DLD1 (cell line): ENCODE results near the gene MAPK8.

ENCODE experiments used
- in situ Hi-C: cut with HindIII; loops from 2 replicates; pipeline ENCODE4 v1.10.0; 2017; ENCODE audit warnings: low sequenced_read_pairs

Gene MAPK8

DNA sequence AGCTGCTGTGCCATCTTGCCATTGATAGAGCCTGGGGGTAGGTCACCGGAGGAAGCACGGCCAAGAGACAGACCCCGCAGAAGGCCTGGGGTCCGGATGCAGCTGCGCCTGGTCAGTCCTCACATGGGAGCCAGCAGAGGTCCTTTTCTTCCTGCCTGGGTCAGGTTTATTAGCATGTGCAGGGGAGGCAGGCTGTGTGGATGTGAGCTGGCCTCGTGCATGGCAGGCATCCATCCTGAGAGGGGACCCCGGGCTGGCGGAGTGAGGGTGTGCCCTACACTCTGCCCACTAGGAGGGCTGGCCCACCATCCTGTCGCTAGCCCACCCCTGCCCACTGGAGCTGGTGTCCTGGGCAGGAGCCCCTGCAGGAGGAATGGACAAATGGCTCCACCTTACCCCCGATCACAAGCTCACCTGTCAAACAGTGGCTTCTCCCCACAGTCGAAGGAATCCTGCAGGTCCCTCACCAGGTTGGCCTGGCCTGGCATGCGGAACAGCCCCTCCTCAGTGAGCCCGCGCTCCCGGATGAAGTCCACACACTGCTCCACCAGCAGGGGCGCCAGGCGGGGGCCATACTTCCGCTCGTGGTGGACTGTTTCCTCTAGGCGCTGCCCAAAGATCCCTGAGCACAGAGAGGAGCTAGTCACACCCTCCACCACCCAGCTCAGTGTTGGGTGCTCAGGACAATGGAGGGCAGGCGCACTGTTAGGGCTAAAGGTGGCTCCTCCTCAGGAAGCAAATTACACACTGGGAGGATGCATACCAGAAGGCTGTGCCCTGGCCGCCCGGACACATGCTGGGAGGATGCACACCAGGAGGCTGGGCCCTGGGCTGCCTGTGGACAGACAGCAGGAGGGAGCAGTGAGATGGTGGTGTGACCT, 153.0 kb downstream of the MAPK8 start:
- in situ Hi-C loops = no loop called here

DNA sequence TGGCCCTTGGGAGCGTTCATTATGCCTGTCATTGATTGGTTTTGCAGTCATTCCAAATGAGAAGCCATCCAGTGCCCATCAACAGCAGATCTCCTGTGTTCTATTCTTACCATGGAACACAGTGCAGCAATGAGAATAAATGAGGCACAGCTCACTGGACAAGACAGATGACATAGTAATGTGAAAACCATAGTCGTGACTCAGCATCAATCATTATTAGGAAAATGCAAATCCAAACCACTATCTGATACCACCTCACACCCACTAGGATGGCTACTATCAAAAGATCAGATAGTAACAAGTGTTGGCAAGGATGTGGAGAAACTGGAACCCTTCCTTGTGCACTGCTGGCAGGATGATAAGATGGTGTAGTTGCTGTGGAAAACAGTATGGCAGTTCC, 153.7 kb downstream of the MAPK8 start:
- in situ Hi-C loops = no loop called here

DNA sequence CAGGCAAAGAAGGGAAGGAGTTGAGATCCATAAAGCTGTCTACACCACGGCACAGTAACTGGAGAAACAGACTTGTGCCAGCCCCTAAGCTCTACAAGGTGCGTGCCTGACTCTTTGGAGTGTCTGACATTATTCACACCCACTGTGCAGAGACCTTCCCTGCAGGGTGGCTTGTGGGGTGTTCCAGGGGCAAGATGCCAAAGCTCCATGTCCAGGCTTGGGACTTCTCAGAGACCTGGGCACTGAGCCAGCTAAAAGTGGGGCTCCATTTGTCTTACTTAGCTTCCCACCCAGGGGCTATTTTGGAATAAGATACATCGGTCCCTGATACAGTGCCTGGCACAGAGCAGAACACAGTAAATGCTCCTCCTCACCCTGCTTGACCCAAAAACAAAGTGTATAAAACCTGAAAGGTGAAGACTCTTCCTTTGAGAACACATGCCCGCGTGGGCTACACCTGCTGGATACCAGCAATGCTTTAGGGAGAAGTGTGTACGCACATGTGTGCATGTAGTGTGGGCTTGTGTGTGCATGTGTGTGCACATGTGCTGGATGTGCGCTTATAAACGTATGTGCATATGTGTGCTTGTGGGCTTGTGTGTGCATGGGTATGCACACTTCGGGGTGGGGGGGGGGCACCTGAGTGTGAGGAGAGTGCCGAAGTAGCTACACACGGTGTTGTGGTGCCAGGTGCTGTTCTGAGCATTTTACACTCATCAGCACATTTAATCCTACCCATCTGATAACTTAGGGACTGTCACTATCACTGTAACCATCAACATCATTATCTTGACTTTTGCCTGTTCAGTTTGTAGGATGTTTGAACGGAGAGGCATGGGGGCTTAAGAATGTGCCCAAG, 155.4 kb downstream of the MAPK8 start:
- in situ Hi-C loops = no loop called here

DNA sequence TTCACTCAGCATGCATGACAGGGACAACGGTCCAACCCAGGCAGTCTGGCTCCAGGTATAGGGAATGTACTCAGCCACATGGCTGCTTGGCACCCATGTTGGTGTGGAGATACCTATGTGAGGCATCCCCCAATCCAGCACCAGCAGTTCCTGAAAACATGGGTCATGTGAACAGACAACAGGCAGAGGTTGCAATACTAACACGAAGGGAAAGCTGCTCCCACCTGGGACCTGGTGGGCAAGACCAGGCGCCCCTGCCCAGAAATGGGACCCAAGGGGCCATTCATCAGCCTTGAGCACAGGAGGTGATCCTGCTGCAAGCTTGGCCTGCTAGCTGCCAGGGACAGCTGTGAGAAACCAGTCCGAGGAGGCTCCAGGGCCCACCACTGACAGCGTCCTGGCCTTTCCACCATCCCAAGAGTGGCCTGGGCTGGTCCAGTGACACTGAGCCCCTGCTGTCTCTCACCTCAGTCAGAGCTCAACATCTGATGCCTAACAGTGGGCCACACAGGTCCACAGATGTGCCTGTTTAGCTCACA, 156.1 kb downstream of the MAPK8 start:
- in situ Hi-C loops = no loop called here

DNA sequence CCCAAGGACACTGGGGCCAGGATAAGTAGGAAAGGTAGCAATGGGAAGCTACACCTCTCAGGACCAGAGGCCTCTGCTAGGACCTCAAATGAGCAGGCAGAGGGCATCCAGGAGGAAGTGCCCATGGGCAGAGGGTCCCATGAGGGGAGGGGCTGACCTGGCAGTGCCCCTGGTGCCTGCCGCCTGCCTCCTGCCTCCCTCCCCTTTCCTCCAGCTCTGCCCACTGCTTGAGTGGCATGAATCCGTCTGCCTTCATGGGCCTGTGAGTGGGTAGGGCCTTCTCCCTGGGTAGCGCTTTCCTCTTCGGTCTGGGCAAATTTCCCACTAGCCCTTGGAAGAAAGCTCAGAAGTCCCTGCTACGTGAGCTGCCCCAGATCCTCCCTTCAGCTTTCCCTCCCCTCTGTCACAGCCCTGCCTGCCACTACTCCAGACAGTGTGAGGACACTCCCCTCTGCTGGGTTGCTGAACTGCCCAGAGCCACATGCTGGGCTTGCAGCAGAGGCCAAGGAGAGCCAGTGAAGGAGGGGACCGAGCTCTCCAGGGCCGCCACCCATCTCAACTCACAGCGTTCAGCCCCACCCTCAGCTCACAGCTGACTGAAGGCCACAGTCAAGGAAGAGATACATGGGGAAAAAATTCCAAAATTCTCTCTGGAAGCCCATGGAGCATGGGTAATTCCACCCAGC, 157.0 kb downstream of the MAPK8 start:
- in situ Hi-C loops = no loop called here

DNA sequence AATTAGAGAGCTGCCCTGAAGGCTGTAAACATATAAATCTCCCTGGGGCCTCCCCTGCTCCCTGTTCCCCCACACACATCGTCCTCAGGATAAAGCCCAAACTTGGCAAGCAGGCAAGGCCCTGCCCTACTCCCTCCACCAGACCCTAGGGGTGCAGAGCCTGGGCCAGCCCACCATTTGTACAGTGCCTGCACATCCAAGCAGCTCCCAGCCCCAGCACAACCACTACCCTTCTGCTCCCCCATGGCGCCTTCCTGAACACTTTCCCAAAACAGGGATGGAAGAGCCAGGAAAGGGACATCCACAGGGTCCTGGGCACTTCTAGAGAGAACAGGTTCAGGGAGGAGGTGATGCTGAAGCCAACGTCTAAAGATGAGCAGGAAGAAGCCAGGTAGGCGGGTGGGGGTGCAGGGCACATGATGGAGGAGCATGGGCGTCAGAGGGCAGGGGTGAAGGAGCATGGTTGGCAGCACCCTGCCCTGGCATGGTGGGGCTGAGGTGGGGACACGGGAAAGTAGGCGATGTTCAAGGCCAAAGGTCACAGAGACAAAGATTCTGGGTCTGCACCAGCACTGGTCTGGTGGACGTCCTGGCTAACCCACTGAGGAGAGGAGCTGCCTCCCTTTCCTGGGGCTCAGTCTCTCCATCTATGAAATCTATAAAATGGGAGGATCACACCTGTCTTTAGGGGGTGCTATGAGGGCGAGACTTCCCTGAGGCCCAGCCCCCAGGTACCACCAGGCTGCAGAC, 157.8 kb downstream of the MAPK8 start:
- in situ Hi-C loops = no loop called here

DNA sequence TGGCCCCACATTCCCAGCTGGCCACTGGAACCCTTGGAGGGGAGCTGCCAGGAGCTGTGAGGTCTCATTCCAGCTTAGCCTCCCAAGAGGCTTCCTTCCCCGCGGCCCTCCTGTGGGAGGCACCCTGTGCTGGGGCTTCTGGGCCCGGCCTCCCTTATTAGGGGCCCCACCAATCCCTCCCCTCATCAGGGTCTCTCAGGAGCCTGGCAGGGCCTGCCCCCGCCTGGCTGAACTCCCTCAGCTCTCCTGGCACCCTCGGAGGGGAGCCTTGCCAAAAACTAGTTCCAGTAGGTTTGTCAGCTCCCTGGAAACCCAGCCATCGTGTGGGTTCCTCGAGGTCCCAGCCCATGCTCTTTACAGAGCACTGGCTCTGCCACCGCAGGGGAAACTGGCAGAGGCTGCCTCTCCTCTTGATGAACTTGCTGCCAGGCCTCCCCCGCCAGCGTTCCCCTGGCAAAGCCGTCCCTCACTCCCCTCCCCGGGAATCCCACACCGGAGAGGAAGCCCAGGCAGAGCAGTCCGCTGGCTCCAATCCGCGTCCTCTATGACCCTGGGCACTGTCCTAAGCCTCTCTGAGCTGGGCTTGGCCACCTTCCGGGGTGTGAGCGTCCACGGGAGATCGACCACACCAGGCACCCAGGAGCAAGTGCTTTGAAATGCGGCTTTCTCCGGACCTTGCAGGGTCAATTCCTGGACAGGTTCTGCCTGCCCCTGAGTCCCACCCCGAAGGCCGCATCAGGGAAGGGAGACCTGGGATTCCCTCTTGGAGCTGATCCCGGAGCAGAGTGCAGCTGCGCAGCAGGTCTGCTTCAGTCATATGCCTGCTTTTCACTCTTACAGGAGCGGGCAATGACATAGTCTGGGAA, 158.6 kb downstream of the MAPK8 start:
- in situ Hi-C loops = no loop called here

DNA sequence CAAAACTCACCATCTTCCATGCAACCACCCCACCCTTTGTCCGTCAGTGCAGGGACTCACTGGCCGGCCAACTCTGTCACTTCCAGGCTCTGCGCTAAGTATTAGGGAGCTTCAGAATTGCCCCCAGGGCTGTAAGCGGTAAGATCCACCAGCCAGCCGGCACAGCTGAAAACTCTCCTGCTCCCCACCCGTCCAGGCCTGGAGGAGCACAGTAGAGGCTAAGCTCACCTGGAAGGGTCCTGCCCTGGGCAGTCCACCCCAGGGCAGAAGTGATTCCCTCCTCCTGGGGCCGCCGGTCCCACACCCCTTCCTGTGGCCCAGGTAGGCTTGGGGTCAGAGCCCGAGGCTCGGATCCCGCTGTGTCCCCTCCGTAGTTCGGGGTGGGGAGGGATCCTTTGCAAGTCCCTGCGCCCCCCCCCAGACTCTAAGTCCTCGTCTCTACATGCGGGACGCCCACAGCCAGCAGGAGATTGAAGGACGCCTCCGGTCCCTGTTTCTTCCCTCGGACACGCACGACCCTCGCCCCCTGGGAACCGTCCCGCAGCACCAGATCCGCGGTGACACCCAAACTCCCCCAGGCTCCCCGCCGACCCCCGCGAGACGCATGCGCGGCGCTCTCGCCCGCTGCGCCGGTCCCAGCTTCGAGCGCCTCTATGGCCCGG, 159.5 kb downstream of the MAPK8 start:
- in situ Hi-C loops = no loop called here

DNA sequence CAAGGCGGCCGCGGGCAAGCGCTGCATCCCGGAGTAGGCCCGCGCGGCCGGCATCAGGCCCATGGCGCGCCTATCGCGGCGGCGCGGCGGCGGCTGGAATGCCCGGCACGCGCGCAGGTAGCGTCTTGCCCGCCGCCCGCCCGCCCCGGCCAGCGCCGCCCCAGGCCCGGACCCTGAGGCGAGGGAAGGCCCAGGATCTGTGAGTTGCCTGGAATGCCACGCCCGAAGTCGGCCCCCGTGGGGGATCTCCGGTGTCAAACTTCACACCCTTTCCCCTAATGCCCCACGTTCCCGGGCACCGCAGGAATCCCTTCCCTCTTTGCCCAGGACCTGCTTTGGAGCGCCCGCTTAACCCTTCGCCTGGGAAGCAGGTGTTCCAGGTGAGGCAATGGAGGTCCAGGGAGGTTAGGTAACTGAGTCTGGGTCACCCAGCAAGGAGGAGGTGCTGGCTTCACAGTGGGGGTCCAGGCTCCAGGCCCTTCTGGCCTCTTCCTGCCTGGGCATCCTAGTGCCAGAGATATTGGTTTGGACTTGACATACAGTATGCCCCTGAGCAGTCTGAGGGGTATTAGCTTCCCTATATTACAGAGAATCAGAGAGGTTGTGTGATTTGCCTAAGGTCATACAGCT, 160.2 kb downstream of the MAPK8 start:
- in situ Hi-C loops = no loop called here

DNA sequence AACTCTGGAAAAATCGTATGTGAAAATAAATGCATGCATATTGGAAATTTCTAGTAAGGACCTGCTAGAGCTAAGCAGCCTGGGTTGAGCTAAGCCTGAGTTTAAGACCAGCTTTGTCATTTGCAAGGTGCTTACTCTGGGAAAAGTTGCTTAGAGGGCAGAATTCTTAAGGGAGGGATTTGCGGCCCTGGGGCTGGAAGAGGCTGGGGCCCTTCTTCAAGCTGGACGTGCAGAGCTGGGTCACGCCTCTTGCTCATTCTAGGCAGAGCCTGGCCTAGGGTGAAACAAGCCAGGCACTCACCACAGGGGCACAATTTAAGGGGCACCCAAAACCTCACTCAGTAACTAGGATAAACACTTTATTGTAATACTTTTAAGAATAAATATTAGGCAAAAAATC, 161.2 kb downstream of the MAPK8 start:
- in situ Hi-C loops = no loop called here

DNA sequence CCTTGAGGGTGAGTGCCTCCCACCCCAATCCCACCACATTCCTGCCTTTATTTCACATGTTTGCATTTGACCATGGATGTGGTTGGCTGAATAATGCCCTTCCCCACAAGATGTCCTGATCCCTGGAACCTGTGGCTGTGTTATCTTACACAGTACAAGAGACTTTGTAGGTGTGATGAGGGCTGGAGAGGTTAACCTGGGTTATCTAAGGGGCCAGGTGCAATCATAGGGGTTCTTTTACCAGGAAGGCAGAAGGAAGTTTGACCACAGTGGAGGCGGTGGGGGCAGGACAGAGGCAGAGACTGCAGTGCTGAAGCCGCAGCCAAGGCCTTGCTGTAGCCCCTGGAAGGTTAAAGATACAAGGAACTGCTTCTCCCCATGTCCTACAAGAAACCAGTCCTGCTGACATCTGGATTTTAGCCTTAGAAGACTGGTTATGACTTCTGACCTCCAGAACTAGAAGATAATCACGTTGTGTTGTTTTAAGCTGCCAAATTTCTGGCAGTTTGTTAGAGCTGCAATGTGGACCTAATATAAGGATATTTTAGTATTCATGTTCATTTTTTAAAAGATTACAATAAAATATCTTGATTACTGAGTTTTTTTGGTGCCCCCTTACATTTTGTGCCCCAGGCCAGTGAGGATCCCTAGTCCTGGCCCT, 161.8 kb downstream of the MAPK8 start:
- in situ Hi-C loops = no loop called here

DNA sequence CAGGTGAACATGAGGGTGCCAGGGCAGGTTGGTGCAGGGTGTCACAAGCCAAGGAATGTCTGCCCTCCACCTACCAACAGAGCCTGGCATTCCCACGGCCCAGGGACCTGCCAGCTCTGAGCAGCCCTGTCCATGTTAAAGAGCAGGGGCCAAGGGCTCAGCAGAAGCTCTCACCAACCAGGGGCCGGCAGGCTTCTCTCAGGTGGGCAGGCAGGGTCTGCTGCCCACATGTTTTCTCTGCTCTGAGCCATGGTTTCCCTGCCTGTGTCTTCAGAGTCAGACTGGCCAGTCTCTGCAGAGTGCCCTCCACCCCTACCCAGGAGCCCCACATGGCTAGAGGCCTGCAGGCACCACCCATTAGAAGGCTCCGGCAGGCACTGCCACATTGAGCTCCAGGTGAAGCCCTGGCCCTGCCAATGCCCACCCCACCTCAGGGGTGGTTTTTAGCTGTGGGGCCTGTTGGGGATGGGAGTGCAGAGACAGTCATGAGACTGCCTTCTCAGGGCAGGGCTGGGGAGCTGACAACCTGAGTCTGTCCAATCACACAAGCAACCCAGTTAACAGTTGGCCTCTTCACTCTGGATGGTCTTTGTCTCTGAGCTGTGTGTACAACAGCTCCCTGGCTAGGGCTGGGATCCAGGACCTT, 162.5 kb downstream of the MAPK8 start:
- in situ Hi-C loops = no loop called here

DNA sequence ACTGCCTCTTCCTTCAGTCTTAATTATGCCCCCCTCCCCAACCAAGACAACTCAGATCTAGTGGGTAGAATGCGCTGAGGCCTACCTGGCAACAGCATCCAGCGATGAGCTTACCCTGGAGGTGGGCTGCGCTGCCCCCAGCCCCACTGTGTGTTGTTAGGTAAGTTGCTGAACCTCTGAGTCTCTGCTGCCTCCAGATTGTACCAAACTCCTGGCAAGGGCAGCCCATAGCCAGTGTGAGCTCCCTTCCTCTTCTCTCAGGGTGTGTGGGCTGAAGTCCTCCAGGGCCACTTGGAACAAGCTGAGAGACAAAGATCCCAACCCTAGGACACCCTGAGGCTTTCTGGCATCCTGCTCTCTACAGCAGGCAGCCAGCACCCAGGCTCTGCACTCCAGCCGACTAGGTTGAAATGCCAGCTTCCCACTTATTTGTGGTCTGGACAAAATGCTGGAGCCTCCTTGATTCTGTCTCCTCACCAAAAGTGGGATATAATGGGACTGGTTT, 163.1 kb downstream of the MAPK8 start:
- in situ Hi-C loops = no loop called here

DNA sequence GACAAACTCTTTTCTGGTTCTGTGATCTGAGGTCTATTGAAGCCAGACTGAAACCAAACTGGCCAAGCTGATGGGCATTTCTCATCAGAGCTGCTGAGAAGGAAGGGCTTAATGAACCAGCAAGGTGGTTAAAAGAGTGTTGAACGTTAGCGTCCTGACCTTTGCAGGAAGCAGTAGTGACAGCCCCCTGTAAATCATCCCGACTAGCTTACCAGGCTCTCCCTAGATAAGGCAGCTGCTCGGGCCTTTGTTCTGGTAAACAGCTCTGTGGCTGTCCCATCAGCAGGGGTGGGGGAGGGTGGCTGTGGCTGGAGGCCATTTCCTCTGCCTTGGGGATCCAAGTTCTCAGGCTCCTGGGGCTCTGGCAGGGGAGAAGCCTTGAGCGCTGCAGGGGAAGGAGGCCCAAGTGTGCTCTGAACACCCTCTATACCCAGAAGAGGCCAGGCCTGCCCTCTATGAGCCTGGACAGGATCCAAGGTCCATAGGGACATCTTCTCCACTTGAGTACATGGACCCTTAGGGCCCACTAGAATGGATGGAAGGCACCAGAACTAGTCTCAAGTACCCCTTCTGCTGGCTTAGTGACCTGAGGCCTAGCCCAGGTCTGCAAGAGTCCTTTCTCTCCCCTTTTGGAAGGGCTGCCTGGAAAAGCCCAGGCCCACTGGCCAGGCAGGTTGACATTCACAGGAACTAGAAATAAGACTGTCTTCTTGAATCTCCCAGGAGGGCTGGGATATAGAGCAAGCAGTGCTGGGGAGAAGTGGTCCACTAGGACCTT, 163.8 kb downstream of the MAPK8 start:
- in situ Hi-C loops = no loop called here

DNA sequence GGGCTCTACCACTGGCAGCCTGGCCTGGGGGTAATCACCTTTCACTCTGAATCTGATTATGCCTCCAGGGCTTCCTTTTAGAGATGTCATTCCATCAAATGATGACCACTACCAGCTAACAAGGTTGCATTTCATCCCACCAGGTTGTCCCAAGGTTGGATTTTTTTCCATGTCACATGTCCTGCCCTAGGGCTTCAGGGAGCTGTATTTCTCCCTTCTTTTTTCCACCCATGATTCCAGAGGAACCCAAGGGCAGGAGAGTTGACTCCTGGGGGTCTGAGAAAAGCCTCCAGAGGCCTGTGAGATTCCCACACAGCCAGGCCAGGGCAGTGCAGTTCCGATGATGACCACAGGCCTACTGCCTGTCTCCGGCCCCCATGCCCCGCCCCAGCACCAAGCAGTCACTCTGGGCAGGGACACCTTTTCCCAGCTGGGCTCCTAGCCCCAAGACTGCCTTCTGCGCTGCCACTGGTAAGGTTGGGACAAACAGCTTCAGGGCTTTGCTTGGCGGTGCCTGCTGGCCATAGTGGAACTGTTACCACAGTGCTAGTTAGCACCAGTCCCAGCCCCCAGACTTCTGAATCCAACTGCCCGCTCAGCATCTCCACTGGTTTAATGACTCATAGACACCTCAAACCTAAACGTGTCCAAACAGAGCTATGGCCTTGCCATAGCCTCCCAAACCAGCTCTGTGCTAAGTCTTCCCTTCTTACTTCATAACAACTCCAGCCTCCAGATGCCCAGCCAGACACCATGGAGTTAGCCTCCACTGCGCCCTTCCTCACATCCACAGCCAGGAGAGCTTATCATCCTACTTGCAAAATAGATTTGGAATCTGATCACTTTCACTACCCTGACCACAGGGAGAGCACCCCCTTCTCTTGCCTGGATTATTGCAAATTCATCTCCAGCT, 164.7 kb downstream of the MAPK8 start:
- in situ Hi-C loops = no loop called here
